H1 (cell line): ENCODE measurements around the gene CCDC12. TPM values are rescaled to one million over a fixed set of nuclear protein-coding genes. Genes with fewer than 3 reads are reported as not detected.

Source experiments
- CTCF ChIA-PET: fragments of 300-600 bp; sonication (Branson Sonifier 250); formaldehyde crosslinking; loops from one replicate; lab custom pipeline; 2021; ENCODE audit not compliant: partially characterized antibody; lab: Charles Lee
- POLR2A ChIA-PET: fragments of 300-600 bp; sonication (Branson Sonifier 250); formaldehyde crosslinking; loops from one replicate; lab custom pipeline; 2021; ENCODE audit warnings: inconsistent platforms; ENCODE audit not compliant: partially characterized antibody; lab: Charles Lee
- DNase-seq, 2 experiments: peaks; one replicate each; pipeline versions ENCODE4 v3.0.0 to v3.0.0-alpha.2; 2010 to 2022; ENCODE audit warnings: low spot score in 2 of 2, low read depth in 1 of 2, mixed read lengths in 1 of 2
- FAIRE-seq: peaks from 2 replicates; lab custom pipeline; 2011; peaks lifted over from hg19 to GRCh38; lab: Jason Lieb, UNC
- H2AFZ ChIP-seq: 2 replicates; pipeline ENCODE4 v1.8.1; 2012; ENCODE audit warnings: low read length, inconsistent platforms
- H2AK5ac ChIP-seq: 2 replicates; pipeline ENCODE4 v1.6.1; 2013; ENCODE audit warnings: low read depth, low read length
- H2BK120ac ChIP-seq: replicated peaks from 2 replicates; pipeline ENCODE3; 2013; ENCODE audit warnings: low read depth, low read length, inconsistent platforms
- H2BK12ac ChIP-seq: 2 replicates; pipeline ENCODE4 v1.6.1; 2013; ENCODE audit warnings: low read depth, low read length
- H2BK15ac ChIP-seq: 2 replicates; pipeline ENCODE4 v1.6.1; 2013; ENCODE audit warnings: low read length
- H2BK20ac ChIP-seq: 2 replicates; pipeline ENCODE4 v1.6.1; 2013; ENCODE audit warnings: low read length
- H2BK5ac ChIP-seq: 2 replicates; pipeline ENCODE4 v1.6.1; 2013; ENCODE audit warnings: low read depth, low read length
- H3K14ac ChIP-seq: 2 replicates; pipeline ENCODE4 v1.6.1; 2013; ENCODE audit warnings: inconsistent platforms; ENCODE audit not compliant: insufficient read length
- H3K18ac ChIP-seq: 2 replicates; pipeline ENCODE4 v1.6.1; 2013; ENCODE audit warnings: low read length; ENCODE audit errors: extremely low read depth
- H3K23ac ChIP-seq: 2 replicates; pipeline ENCODE4 v1.6.1; 2013; ENCODE audit warnings: inconsistent platforms; ENCODE audit not compliant: insufficient read length
- H3K23me2 ChIP-seq: 2 replicates; pipeline ENCODE4 v1.6.1; 2013; ENCODE audit warnings: low read depth, low read length
- H3K27ac ChIP-seq: 2 replicates; pipeline ENCODE4 v1.6.1; 2011; ENCODE audit warnings: low read depth, low read length, inconsistent platforms
- H3K27me3 ChIP-seq, 4 experiments: replicated peaks in 1 of 4; 1 replicate in 1 of 4; 2 replicates in 3 of 4; pipeline versions ENCODE4 v1.6.1 to v1.8.1; 2011 to 2013; ENCODE audit warnings: low read length in 3 of 4, mild to moderate bottlenecking in 3 of 4, inconsistent platforms in 2 of 4, mixed read lengths in 2 of 4, moderate library complexity in 1 of 4; ENCODE audit not compliant: control insufficient read depth in 3 of 4, insufficient read depth in 3 of 4; ENCODE audit errors: extremely low read depth in 1 of 4
- H3K36me3 ChIP-seq, 4 experiments: 2 replicates each; pipeline versions ENCODE4 v1.6.1 to v1.8.1; 2011 to 2013; ENCODE audit warnings: mild to moderate bottlenecking in 4 of 4, low read length in 3 of 4, moderate library complexity in 2 of 4, control low read depth in 1 of 4, inconsistent platforms in 1 of 4; ENCODE audit not compliant: insufficient read depth in 4 of 4, control insufficient read depth in 2 of 4
- H3K4ac ChIP-seq: replicated peaks from 2 replicates; pipeline ENCODE3; 2013; ENCODE audit warnings: low read length, low read depth, mixed read lengths, inconsistent platforms; ENCODE audit not compliant: insufficient read length
- H3K4me1 ChIP-seq, 4 experiments: replicated peaks in 1 of 4; 1 replicate in 1 of 4; 2 replicates in 3 of 4; pipeline versions ENCODE4 v1.6.1 to v1.8.1; 2011 to 2013; ENCODE audit warnings: low read length in 3 of 4, inconsistent platforms in 2 of 4, mixed read lengths in 1 of 4; ENCODE audit not compliant: insufficient read depth in 4 of 4, control insufficient read depth in 3 of 4
- H3K4me2 ChIP-seq, 2 experiments: 2 replicates each; pipeline versions ENCODE4 v1.6.1 to v1.8.1; 2011 to 2013; ENCODE audit warnings: low read depth in 2 of 2, low read length in 2 of 2, control low read depth in 1 of 2, inconsistent platforms in 1 of 2, mild to moderate bottlenecking in 1 of 2; ENCODE audit not compliant: insufficient read depth in 1 of 2
- H3K4me3 ChIP-seq, 4 experiments: fragments of 200-600, 300-600 bp in 1 of 4; sonication (generic), shearing (Covaris generic), sonication (Bioruptor Twin) in 1 of 4; 2 replicates each; pipeline versions ENCODE4 v1.5.1 to v1.8.1; 2011 to 2016; ENCODE audit warnings: low read length in 4 of 4, low read depth in 3 of 4, control low read depth in 2 of 4, inconsistent platforms in 2 of 4, mild to moderate bottlenecking in 2 of 4, mixed read lengths in 1 of 4, moderate library complexity in 1 of 4; ENCODE audit not compliant: insufficient read depth in 2 of 4; ENCODE audit errors: extremely low read depth in 1 of 4
- H3K56ac ChIP-seq: replicated peaks from 2 replicates; pipeline ENCODE3; 2013; ENCODE audit warnings: low read depth, mild to moderate bottlenecking, mixed read lengths, low read length, inconsistent platforms; ENCODE audit not compliant: insufficient read length
- H3K79me1 ChIP-seq: 2 replicates; pipeline ENCODE4 v1.6.1; 2013; ENCODE audit warnings: low read depth, low read length, control low read depth
- H3K79me2 ChIP-seq, 2 experiments: 2 replicates each; pipeline versions ENCODE4 v1.6.1 to v1.8.1; 2012 to 2013; ENCODE audit warnings: low read length in 2 of 2, mild to moderate bottlenecking in 2 of 2, inconsistent platforms in 1 of 2; ENCODE audit not compliant: insufficient read depth in 2 of 2, control insufficient read depth in 1 of 2
- H3K9ac ChIP-seq, 4 experiments: replicated peaks in 1 of 4; 1 replicate in 1 of 4; 2 replicates in 3 of 4; pipeline versions ENCODE4 v1.6.1 to v1.8.1; 2011 to 2013; ENCODE audit warnings: low read depth in 3 of 4, low read length in 3 of 4, control low read depth in 2 of 4, mild to moderate bottlenecking in 2 of 4, moderate library complexity in 2 of 4, inconsistent platforms in 1 of 4; ENCODE audit errors: extremely low read depth in 1 of 4
- H3K9me3 ChIP-seq, 2 experiments: 2 replicates each; pipeline versions ENCODE4 v1.6.1 to v1.8.1; 2012 to 2013; ENCODE audit warnings: mild to moderate bottlenecking in 2 of 2, moderate library complexity in 2 of 2, control low read depth in 1 of 2, inconsistent platforms in 1 of 2, low read depth in 1 of 2, low read length in 1 of 2, mixed read lengths in 1 of 2; ENCODE audit not compliant: insufficient read depth in 2 of 2
- H4K20me1 ChIP-seq, 2 experiments: replicated peaks in 1 of 2; 2 replicates each; pipeline versions ENCODE3 to v1.8.1; 2011 to 2013; ENCODE audit warnings: inconsistent platforms in 2 of 2, low read length in 2 of 2, mild to moderate bottlenecking in 1 of 2; ENCODE audit not compliant: insufficient read depth in 2 of 2, control insufficient read depth in 1 of 2
- H4K5ac ChIP-seq: 2 replicates; pipeline ENCODE4 v1.6.1; 2013; ENCODE audit warnings: low read length, low read depth, mixed read lengths, inconsistent platforms; ENCODE audit not compliant: insufficient read length
- H4K8ac ChIP-seq: 2 replicates; pipeline ENCODE4 v1.8.0; 2013; ENCODE audit warnings: mild to moderate bottlenecking, moderate library complexity, low read length, inconsistent platforms; ENCODE audit not compliant: insufficient read depth; ENCODE audit errors: extremely low read depth
- H4K91ac ChIP-seq: replicated peaks from 2 replicates; pipeline ENCODE3; 2013; ENCODE audit warnings: low read length, mixed read lengths, inconsistent platforms; ENCODE audit not compliant: insufficient read length
- ASH2L ChIP-seq: fragments of 200-600, 300-600 bp; sonication (generic); IDR thresholded peaks from one replicate; pipeline ENCODE4 v1.7.1; 2017; ENCODE audit warnings: low read length
- ATF3 ChIP-seq: IDR thresholded peaks from 2 replicates; pipeline ENCODE4 v1.6.1; 2011; ENCODE audit warnings: low read depth, mild to moderate bottlenecking, low read length; ENCODE audit not compliant: insufficient read depth
- BCL11A ChIP-seq, 2 experiments: IDR thresholded peaks; one replicate each; pipeline ENCODE4 v1.6.1; 2011; ENCODE audit warnings: low read depth in 2 of 2, low read length in 2 of 2, mild to moderate bottlenecking in 2 of 2
- BRCA1 ChIP-seq: IDR thresholded peaks from 2 replicates; pipeline ENCODE4 v1.6.1; 2012; ENCODE audit warnings: low read depth, low read length, improper control_type of control experiment
- CBX8 ChIP-seq: fragments of 300-800, 300-1000 bp; sonication (generic); IDR thresholded peaks from 2 replicates; pipeline ENCODE4 v1.7.1; 2016; ENCODE audit warnings: low read depth, low read length, borderline replicate concordance
- EGR1 ChIP-seq: IDR thresholded peaks from 2 replicates; pipeline ENCODE4 v1.6.1; 2011; ENCODE audit warnings: low read depth, low read length, borderline replicate concordance
- EP300 ChIP-seq, 2 experiments: IDR thresholded peaks; 1 replicate in 1 of 2; 2 replicates in 1 of 2; pipeline ENCODE4 v1.6.1; 2011 to 2012; ENCODE audit warnings: low read depth in 2 of 2, low read length in 2 of 2, mild to moderate bottlenecking in 2 of 2, borderline replicate concordance in 1 of 2, inconsistent platforms in 1 of 2, moderate library complexity in 1 of 2
- GABPA ChIP-seq: IDR thresholded peaks from 2 replicates; pipeline ENCODE4 v1.6.1; 2011; ENCODE audit warnings: mild to moderate bottlenecking, low read length, moderate library complexity, borderline replicate concordance; ENCODE audit not compliant: insufficient read depth
- GTF2F1 ChIP-seq: IDR thresholded peaks from 2 replicates; pipeline ENCODE4 v1.6.1; 2012; ENCODE audit warnings: low read depth, low read length, improper control_type of control experiment, borderline replicate concordance
- HDAC2 ChIP-seq, 2 experiments: fragments of 300-600 bp in 1 of 2; sonication (generic) in 1 of 2; IDR thresholded peaks; 2 replicates each; pipeline ENCODE4 v1.6.1; 2011 to 2012; ENCODE audit warnings: low read depth in 2 of 2, low read length in 2 of 2, mild to moderate bottlenecking in 2 of 2, moderate library complexity in 2 of 2, borderline replicate concordance in 1 of 2, inconsistent platforms in 1 of 2
- JUND ChIP-seq: IDR thresholded peaks from 2 replicates; pipeline ENCODE4 v1.6.1; 2011; ENCODE audit warnings: mild to moderate bottlenecking, improper control_type of control experiment, low read length
- KDM1A ChIP-seq: fragments of 200-600, 300-600 bp; sonication (generic); IDR thresholded peaks from 2 replicates; pipeline ENCODE4 v1.7.1; 2016; ENCODE audit warnings: mild to moderate bottlenecking, low read length, borderline replicate concordance
- SIN3A ChIP-seq, 2 experiments: IDR thresholded peaks in 1 of 2; conservative IDR thresholded peaks in 1 of 2; 2 replicates each; pipeline ENCODE4 v1.6.1; 2011 to 2012; ENCODE audit warnings: low read length in 2 of 2, improper control_type of control experiment in 1 of 2, low read depth in 1 of 2, mild to moderate bottlenecking in 1 of 2
- WGBS, 2 experiments: shearing (Covaris generic) in 1 of 2; methylation state at CpG; one replicate each; pipeline versions ENCODE4 v1.1.6 to v1.1.7; 2013 to 2015; ENCODE audit warnings: low lambda C conversion rate in 2 of 2, mixed read lengths in 2 of 2, inconsistent platforms in 1 of 2, low coverage in 1 of 2, missing lambda C conversion rate in 1 of 2; ENCODE audit not compliant: insufficient replicate concordance in 2 of 2, insufficient coverage in 1 of 2, insufficient read length in 1 of 2; ENCODE audit errors: extremely low coverage in 1 of 2, missing lambda C conversion rate in 1 of 2; 5-methylcytosine and 5-hydroxymethylcytosine counted together
- polyA plus RNA-seq, 7 experiments: library from polyadenylated mRNA; depleted of rRNA in 3 of 7; stranded (reverse) in 5 of 7; unstranded in 2 of 7; fragments of >200 nt in 5 of 7; fragments of 200-250 nt in 2 of 7; gene quantifications; 1 replicate in 5 of 7; 2 replicates in 1 of 7; 4 replicates in 1 of 7; pipeline versions ENCODE4 v1.2.1 to v1.2.3, GENCODE V29; 2011 to 2013; ENCODE audit warnings: missing spikeins in 2 of 7, mixed read lengths in 2 of 7
- total RNA-seq: library from RNA; stranded (reverse); fragmentation: NEBNext Ultra II Directional; extraction: Animal tissue kit (Norgen Biotek cat#: 25700); gene quantifications from 2 replicates; pipeline ENCODE4 v1.2.1, GENCODE V29; 2021

The CCDC12 gene
- total and polyA plus RNA-seq, 2 of the 8 experiments (the other 6 are each of a cell fraction or from before 2014, with no cell fraction given), result 29.5 to 41.3 TPM

- CTCF ChIA-PET, result interaction anchor here (1.3 kb wide), 1 partner anchor 8 kb away, joined by 3 read pairs; no protein-coding TSS in a partner anchor
- TF ChIP-seq JUND (no peak), GTF2F1 (no peak), BCL11A (IDR thresholded peaks at IDR 0.05; ENCODE audit: low read depth in 2 of 2, low read length in 2 of 2) (no peak), GABPA (no peak), CBX8 (no peak), EGR1 (no peak), BRCA1 (no peak), ATF3 (no peak), EP300 (IDR thresholded peaks at IDR 0.05; ENCODE audit: borderline replicate concordance in 1 of 2, low read depth in 2 of 2, low read length in 2 of 2) (no peak), SIN3A (conservative IDR thresholded peaks at IDR 0.05 in 1 of 2, IDR thresholded peaks at IDR 0.05 in 1 of 2; ENCODE audit: low read depth in 1 of 2, low read length in 2 of 2) (no peak), KDM1A (no peak), HDAC2 (IDR thresholded peaks at IDR 0.05; ENCODE audit: borderline replicate concordance in 1 of 2, low read depth in 2 of 2, low read length in 2 of 2) (no peak), ASH2L (no peak)
These were observed 59.7 kb downstream of the CCDC12 start for GRCh38 chr3:46916799-46917198.

More at GRCh38 chr3:46916799-46917198, 59.7 kb downstream of the CCDC12 start:
- Histone ChIP-seq H3K79me1 (no peaks in the 10 kb centered on the region), H4K8ac (no peak overlapping the region), H2BK15ac (no peak overlapping the region), H2AFZ (no peak overlapping the region), H4K20me1 (peaks cover 0 to 1% of the 10 kb centered on the region in 2 experiments), H3K36me3 (peaks cover 15 to 39% (median 27%) of the 10 kb centered on the region in 4 experiments; a peak in 7 of 8 replicates), H2AK5ac (no peak overlapping the region), H2BK120ac (no peak overlapping the region), H3K9me3 (peaks cover 3 to 4% of the 10 kb centered on the region in 2 experiments; a peak in 2 of 4 replicates), H3K56ac (no peak overlapping the region), H3K18ac (no peak overlapping the region), H4K5ac (no peak overlapping the region), H3K4ac (no peak overlapping the region), H3K27me3 (no peaks in the 10 kb centered on the region), H3K23ac (no peak overlapping the region), H2BK20ac (no peak overlapping the region), H3K14ac (no peak overlapping the region), H3K27ac (no peak overlapping the region), H2BK12ac (no peak overlapping the region), H3K79me2 (no peaks in the 10 kb centered on the region), H4K91ac (no peak overlapping the region), H3K9ac (no peak overlapping the region), H3K4me2 (no peak overlapping the region), H3K23me2 (no peaks in the 10 kb centered on the region), H3K4me3 (no peak overlapping the region), H2BK5ac (no peak overlapping the region), H3K4me1 (no peaks in the 10 kb centered on the region)
- DNase-seq, result no peak
- POLR2A ChIA-PET, result no interaction called here
- 97% methylated on average over 3 of the region's 3 CpGs; no CpG with 5 or more reads in 1 of the 2 experiments for WGBS, 2 experiments
- FAIRE-seq, result no peak
